HG02885 (cell line): ENCODE measurements around the gene ASAP3.

Experiments
- ATAC-seq: cut with Tn5 transposase; IDR thresholded peaks from one replicate; pipeline ENCODE4 v1.9.1; 2021; ENCODE audit warnings: mild to moderate bottlenecking; ENCODE audit not compliant: unreplicated experiment, poor library complexity

ASAP3 gene

GRCh38 chr1:23480187-23481025 lies 3.6 kb downstream of the ASAP3 start:
- ATAC-seq = no peak

GRCh38 chr1:23479666-23479941 lies 4.4 kb downstream of the ASAP3 start:
- no peak for ATAC-seq

- no peak for ATAC-seq
These were observed 4.9 kb downstream of the ASAP3 start for GRCh38 chr1:23478896-23479665.

GRCh38 chr1:23477359-23478144 lies 6.4 kb downstream of the ASAP3 start:
- no peak for ATAC-seq

GRCh38 chr1:23475641-23476040 lies 8.3 kb downstream of the ASAP3 start:
- no peak for ATAC-seq

DNA sequence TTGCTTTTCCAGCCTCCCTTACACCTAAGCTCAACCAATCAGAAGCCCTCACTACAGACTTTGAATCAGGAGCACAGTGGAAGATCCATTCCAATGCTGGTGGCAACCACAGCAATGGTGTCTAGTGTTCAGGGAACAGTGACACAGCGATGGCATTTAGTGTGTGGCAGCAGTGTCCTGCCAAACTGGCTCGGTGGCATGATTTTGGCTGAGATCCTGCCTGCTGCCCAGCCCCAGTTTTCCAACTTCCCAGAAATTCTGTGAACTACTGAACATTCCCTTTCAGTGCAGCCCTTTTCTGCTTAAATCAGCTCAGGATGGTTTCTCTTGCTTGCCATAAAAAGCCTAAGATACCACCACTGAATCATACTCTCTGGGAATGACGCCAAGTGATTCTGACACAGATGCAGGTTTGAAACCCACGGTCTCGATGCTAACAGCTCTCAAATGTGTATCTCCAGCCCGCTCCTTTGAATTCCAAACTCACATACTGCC lies 8.8 kb downstream of the ASAP3 start:
- no peak for ATAC-seq

DNA sequence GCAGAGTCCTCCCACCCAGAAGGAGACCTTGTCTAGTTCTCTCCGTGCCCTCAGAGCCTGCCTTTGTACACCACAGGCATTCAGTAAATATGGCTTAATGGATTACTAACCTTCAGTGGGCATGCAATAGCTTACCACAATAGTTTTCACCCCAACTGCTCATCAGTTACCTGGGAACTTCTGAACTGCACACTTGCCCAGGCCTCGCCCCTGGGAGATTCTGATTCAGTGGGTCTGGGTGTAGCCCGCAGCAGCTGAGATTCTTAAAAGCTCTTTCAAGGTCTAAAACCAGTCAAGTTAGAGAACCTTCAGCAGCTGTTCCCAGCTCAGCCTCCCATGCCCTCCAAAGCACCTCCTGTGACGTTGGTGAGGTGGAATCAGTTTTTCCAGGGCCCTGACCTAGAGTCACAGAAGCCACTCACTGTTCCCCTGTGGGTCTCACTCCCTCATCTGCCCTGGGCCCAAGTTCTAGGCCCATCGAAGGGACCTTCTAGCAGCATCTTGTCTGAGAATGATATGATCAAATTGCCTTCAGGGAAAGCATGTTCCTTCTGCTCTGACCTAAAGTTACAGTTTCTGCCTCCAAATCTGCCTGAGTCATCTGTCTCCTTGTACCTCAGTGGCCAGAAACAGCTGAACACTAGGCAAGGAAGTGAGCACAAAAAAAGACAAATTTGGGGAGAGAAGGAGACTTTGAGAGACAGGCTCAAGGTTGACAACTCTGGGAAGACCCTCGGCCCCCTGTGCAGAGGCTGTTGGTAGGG lies 10.8 kb downstream of the ASAP3 start:
- no peak for ATAC-seq

- no peak for ATAC-seq
These were observed 11.5 kb downstream of the ASAP3 start for GRCh38 chr1:23472351-23473036.

GRCh38 chr1:23471473-23472075 lies 12.4 kb downstream of the ASAP3 start:
- no peak for ATAC-seq

DNA sequence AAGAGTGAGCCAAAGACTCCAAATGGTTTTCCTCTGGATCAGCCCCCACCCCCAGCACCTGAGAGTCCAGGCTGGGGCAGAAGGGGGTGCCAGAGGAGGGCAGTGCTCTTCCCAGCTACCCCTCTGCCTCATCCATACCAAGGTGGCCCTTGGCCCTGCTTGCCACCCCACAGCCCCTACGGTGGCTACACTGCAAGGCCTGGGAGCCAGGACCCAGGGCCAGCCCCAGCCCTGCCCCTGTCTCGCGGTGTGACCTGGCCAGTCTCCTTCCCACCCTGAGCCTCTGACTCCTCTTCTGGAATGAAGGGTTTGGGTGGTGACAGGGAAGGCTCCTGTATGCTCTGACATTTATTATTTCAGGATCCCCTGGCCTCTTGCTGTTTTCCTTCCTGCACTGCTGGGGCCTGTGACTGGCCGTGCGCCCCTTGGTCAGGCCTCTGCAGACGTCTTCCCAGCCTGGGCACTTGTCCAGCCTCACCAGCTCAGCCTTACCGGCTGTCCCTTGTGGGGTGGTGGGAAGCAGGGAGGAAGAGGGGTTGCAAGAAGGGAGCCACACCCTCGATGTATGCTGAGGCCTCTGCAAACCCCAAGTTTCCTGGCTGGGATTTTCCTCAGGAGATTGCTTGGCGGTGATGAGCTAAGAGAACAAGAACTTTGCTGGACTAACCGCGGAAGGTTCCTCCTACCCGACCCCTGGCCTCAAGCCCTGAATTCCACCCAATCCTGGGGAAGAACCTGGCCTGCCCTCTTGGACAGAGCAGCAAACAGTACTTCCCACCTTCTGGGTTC lies 13.5 kb downstream of the ASAP3 start:
- ATAC-seq = no peak

DNA sequence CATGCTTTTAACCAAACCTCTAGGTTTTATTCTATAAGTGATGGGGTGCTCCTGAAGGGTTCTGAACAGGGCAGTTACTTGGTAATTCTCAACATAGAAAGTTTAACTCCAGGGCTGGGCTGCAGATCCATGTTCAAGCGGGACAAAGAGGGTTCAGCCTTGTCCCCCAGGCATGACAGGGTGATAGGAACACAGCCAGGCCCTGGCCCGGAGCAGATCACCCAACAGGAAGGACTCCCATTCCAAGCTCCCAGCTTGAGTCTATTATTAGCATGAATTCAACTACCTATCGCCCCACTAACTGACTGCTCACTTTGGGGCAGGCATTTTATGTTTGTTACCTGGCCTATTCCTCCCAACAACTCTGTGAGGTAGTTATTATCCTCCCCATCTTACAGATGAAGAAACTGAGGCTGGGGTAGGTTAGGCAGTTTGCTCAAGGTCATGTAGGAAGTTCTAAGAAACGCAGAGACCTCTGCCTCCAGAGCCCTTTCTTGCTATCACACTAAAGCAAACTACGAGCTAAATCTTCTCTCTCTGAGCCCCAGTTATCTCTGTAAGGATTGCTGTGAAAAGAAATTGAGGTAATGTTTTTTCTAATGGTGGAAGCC lies 14.5 kb downstream of the ASAP3 start:
- no peak for ATAC-seq

DNA sequence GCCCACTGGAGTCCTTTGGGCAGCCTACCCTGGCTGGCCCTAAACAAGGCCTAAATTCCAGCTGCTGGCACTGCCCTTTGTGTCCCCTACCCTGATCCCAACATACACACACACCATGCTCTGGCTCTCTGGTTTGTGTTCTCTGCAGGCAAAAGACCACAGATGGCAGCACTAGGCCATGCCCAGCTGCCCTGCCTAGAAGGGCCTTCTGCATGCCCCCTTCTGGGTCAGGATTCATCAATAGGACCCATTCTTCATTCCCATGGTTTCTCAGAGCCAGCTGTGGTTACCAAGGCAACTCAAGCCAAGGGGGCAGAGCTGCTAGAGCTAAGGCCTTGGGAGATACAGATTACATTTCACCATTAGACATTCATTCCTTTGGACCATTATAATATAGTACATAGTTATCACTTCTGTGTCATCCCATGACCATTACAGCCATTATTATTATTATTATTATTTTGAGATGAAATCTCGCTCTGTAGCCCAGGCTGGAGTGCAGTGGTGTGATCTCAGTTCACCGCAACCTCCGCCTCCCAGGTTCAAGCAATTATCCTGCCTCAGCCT lies 17.5 kb downstream of the ASAP3 start:
- no peak for ATAC-seq

- no peak for ATAC-seq
These were observed 20.7 kb downstream of the ASAP3 start for GRCh38 chr1:23463286-23463685.

DNA sequence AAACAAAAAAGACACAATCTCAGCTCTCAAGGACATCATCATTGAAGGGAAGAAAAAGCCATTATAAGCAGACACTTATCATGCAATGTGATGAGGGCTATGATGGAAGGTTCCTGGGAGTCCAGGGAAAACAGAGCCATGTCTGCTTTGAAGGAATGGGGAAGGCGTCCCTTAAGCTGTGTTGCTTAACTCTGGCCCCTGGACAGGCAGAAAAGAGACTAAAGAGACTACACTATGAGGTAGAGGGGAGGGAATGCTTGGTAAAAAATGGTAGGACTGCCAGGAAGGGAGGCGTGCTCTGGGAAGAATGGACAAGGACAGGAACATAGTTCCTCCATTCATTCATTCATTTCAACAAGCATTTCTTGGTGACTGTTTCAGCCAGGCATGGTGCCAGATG lies 21.2 kb downstream of the ASAP3 start:
- ATAC-seq = no peak

DNA sequence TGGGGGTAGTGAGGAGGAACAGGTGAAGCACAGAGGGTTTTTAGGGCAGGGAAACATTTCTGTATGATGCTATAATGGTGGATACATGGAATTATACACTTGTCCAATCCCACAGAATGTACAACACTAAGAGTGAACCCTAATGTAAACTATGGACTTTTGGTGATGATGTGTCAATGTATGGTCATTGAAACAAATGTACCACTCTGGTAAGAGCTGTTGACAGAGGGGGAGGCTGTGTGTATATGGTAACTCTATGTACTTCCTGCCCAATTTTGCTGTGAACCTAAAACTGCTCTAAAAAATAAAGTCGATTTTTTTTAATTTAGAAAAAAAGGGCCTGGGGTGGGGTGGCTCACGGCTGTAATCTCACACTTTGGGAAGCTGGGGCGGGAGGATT lies 22.9 kb downstream of the ASAP3 start:
- no peak for ATAC-seq

- no peak for ATAC-seq
These were observed 23.5 kb downstream of the ASAP3 start for GRCh38 chr1:23460519-23460918.

DNA sequence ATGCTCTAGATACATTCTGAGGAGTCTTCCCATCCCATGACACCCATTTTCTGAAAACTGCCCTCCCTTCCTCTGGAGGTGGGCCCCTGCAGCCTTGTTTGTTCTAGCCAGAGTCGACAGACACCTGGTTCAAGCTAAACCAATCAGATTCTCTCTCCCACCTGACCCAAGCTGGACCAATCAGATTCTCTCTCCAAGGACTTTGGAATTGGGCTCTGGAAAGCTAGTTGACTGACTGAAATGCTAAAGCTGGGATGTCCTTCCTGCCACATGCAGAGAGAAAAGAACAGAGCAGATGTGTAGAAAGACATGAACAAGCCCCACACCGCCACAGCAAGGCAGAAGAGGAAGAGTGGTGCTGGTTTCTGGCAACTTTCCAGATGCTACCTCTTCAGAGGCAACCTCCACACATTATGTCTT lies 24.6 kb downstream of the ASAP3 start:
- ATAC-seq = no peak

- ATAC-seq = no peak
These were observed 27.8 kb downstream of the ASAP3 start for GRCh38 chr1:23456226-23456625.
